ENCODE data around the gene INSM2. TPM values are rescaled to one million over a fixed set of nuclear protein-coding genes. Genes with fewer than 3 reads are reported as not detected.

INSM2 gene
- total and polyA plus RNA-seq, 2 of the 13 experiments (the other 11 are each of a cell fraction or from before 2014, with no cell fraction given), result not detected

- no peak for TF ChIP-seq NFIC (IDR thresholded peaks at IDR 0.05; ENCODE audit: low read length)
- TF ChIP-seq TRIM22 (IDR thresholded peaks at IDR 0.05), result no peak
- peak; percentile 100 for TF ChIP-seq MTF1 (CRISPR knock-in tag; IDR thresholded peaks at IDR 0.05)
- no peak for TF ChIP-seq MAFK (conservative IDR thresholded peaks at IDR 0.05 in 1 of 2, IDR thresholded peaks at IDR 0.05 in 1 of 2; ENCODE audit: low read length in 2 of 2)
- no peak for TF ChIP-seq RBM22 (optimal IDR thresholded peaks at IDR 0.05; ENCODE audit: low read length)
- TF ChIP-seq THAP9 (CRISPR knock-in tag; IDR thresholded peaks at IDR 0.05; ENCODE audit: borderline replicate concordance), result peak; percentile 99
- peak; percentile 100 for TF ChIP-seq ZNF510 (CRISPR knock-in tag; IDR thresholded peaks at IDR 0.05; ENCODE audit: low read depth)
- peak; percentile 100 for TF ChIP-seq ZNF264 (CRISPR knock-in tag; IDR thresholded peaks at IDR 0.05)
- peak; percentile 99 for TF ChIP-seq SNAPC2 (CRISPR knock-in tag; IDR thresholded peaks at IDR 0.05)
- TF ChIP-seq THAP11 (CRISPR knock-in tag; IDR thresholded peaks at IDR 0.05), result peak; percentile 95
- no peak for TF ChIP-seq U2AF2 (IDR thresholded peaks at IDR 0.05; ENCODE audit: low read depth, low read length)
- peak; percentile 100 for TF ChIP-seq ZNF530 (CRISPR knock-in tag; IDR thresholded peaks at IDR 0.05; ENCODE audit: low read depth)
- peak; percentile 100 for TF ChIP-seq ZNF800 (CRISPR knock-in tag; IDR thresholded peaks at IDR 0.05)
- peak; percentile 100 for TF ChIP-seq TSC22D2 (CRISPR knock-in tag; IDR thresholded peaks at IDR 0.05; ENCODE audit: borderline replicate concordance)
- peak; percentile 100 for TF ChIP-seq ATRX (CRISPR knock-in tag; IDR thresholded peaks at IDR 0.05; ENCODE audit: borderline replicate concordance)
- peak; percentile 100 for TF ChIP-seq ZNF75D (CRISPR knock-in tag; IDR thresholded peaks at IDR 0.05; ENCODE audit: borderline replicate concordance)
- TF ChIP-seq NFE2 (CRISPR knock-in tag; IDR thresholded peaks at IDR 0.05), result peak; percentile 100; the same call in 1 of the 2 replicates
- TF ChIP-seq TARDBP (CRISPR knock-in tag; IDR thresholded peaks at IDR 0.05), result peak; percentile 100
- TF ChIP-seq HMGXB3 (CRISPR knock-in tag; IDR thresholded peaks at IDR 0.05; ENCODE audit: borderline replicate concordance), result peak; percentile 99
- TF ChIP-seq MBNL3 (CRISPR knock-in tag; conservative IDR thresholded peaks at IDR 0.05), result peak; percentile 99
Observed at GRCh38 chr14:35534873-35535482, 1.0 kb downstream of the INSM2 start (continued).

Data from HepG2 (cell line).